ENCODE results near the gene ZNF133.
A peak's percentile ranks its signal among the peaks of the same experiment; 100 is the strongest.

The ZNF133 gene

GRCh38 chr20:18279242-18279641 lies 9.1 kb upstream of the ZNF133 start:
- no peak overlapping the region for H3K4me3 ChIP-seq (ENCODE audit: control insufficient read depth, low read depth, low read length)
- peak; percentile 11 for DNase-seq (ENCODE audit: low read depth)

GRCh38 chr20:18284805-18285533 lies 3.4 kb upstream of the ZNF133 start:
- no peak for DNase-seq (ENCODE audit: low read depth)
- no peak overlapping the region for H3K4me3 ChIP-seq (ENCODE audit: control insufficient read depth, low read depth, low read length)
- no peak for TF ChIP-seq CTCF (IDR thresholded peaks at IDR 0.05; ENCODE audit: control insufficient read depth, insufficient read depth, low read depth, low read length, missing control alignments)

More at GRCh38 chr20:18279242-18279641, 9.1 kb upstream of the ZNF133 start:
- TF ChIP-seq CTCF (IDR thresholded peaks at IDR 0.05; ENCODE audit: control insufficient read depth, insufficient read depth, low read depth, low read length, missing control alignments) = no peak

- no peak for TF ChIP-seq CTCF (IDR thresholded peaks at IDR 0.05; ENCODE audit: control insufficient read depth, insufficient read depth, low read depth, low read length, missing control alignments)
- no peak for DNase-seq (ENCODE audit: low read depth)
- peak overlapping the region; percentile 99 for H3K4me3 ChIP-seq (ENCODE audit: control insufficient read depth, low read depth, low read length)
Measured at GRCh38 chr20:18287546-18287914, 797 bp upstream of the ZNF133 start.

- DNase-seq (ENCODE audit: low read depth) = no peak
- TF ChIP-seq CTCF (IDR thresholded peaks at IDR 0.05; ENCODE audit: control insufficient read depth, insufficient read depth, low read depth, low read length, missing control alignments) = no peak
Measured at GRCh38 chr20:18288749-18289267, 481 bp downstream of the ZNF133 start.

GRCh38 chr20:18289306-18289705 lies 979 bp downstream of the ZNF133 start:
- DNase-seq (ENCODE audit: low read depth) = no peak
- no peak for TF ChIP-seq CTCF (IDR thresholded peaks at IDR 0.05; ENCODE audit: control insufficient read depth, insufficient read depth, low read depth, low read length, missing control alignments)
- peak overlapping the region; percentile 99 for H3K4me3 ChIP-seq (ENCODE audit: control insufficient read depth, low read depth, low read length)

More at GRCh38 chr20:18288749-18289267, 481 bp downstream of the ZNF133 start:
- H3K4me3 ChIP-seq (ENCODE audit: control insufficient read depth, low read depth, low read length) = peak overlapping the region; percentile 99

- no peak for DNase-seq (ENCODE audit: low read depth)
- no peak for TF ChIP-seq CTCF (IDR thresholded peaks at IDR 0.05; ENCODE audit: control insufficient read depth, insufficient read depth, low read depth, low read length, missing control alignments)
Measured at GRCh38 chr20:18299364-18299763, 11.0 kb downstream of the ZNF133 start.

More at GRCh38 chr20:18299364-18299763, 11.0 kb downstream of the ZNF133 start:
- no peak overlapping the region for H3K4me3 ChIP-seq (ENCODE audit: control insufficient read depth, low read depth, low read length)
